HepG2 (cell line): ENCODE measurements around the gene NR1H2. TPM values are rescaled to one million over a fixed set of nuclear protein-coding genes. Genes with fewer than 3 reads are reported as not detected.

Experiments
- ARNT2 ChIP-seq: sonication (generic); formaldehyde crosslinking; IDR thresholded peaks from 2 replicates; pipeline ENCODE4 v1.8.0; 2022; ENCODE audit warnings: mild to moderate bottlenecking, low read depth, missing genetic modification reagents, moderate library complexity
- FOSL2 ChIP-seq: sonication (generic); formaldehyde crosslinking; IDR thresholded peaks from 2 replicates; pipeline ENCODE4 v1.4.0; 2020; ENCODE audit warnings: missing genetic modification reagents
- MXD4 ChIP-seq: IDR thresholded peaks from 2 replicates; pipeline ENCODE4 v1.6.1; 2016; ENCODE audit warnings: mild to moderate bottlenecking, missing biosample characterization, missing genetic modification reagents
- NFATC3 ChIP-seq: sonication (generic); formaldehyde crosslinking; IDR thresholded peaks from 2 replicates; pipeline ENCODE4 v1.5.1; 2020; ENCODE audit warnings: mild to moderate bottlenecking, missing genetic modification reagents
- RFXANK ChIP-seq: IDR thresholded peaks from 2 replicates; pipeline ENCODE4 v1.6.1; 2016
- SAFB2 ChIP-seq: sonication (generic); formaldehyde crosslinking; IDR thresholded peaks from 2 replicates; pipeline ENCODE4 v1.5.1; 2020; ENCODE audit warnings: missing genetic modification reagents, low read depth, mild to moderate bottlenecking, borderline replicate concordance
- UBTF ChIP-seq: sonication (generic); formaldehyde crosslinking; IDR thresholded peaks from 2 replicates; pipeline ENCODE4 v1.4.0; 2020; ENCODE audit warnings: mild to moderate bottlenecking, missing genetic modification reagents
- ZC3H13 ChIP-seq: sonication (generic); formaldehyde crosslinking; IDR thresholded peaks from 2 replicates; pipeline ENCODE4 v1.8.1; 2023; ENCODE audit warnings: mild to moderate bottlenecking, missing genetic modification reagents, moderate library complexity
- ZNF484 ChIP-seq: sonication (generic); formaldehyde crosslinking; IDR thresholded peaks from 2 replicates; pipeline ENCODE4 v1.5.1; 2020; ENCODE audit warnings: mild to moderate bottlenecking, low read depth, missing genetic modification reagents, borderline replicate concordance
- ZNF496 ChIP-seq: sonication (generic); formaldehyde crosslinking; IDR thresholded peaks from 2 replicates; pipeline ENCODE4 v1.8.1; 2023; ENCODE audit warnings: mild to moderate bottlenecking, moderate library complexity, missing genetic modification reagents; ENCODE audit not compliant: insufficient replicate concordance
- ZNF501 ChIP-seq: sonication (generic); formaldehyde crosslinking; IDR thresholded peaks from 2 replicates; pipeline ENCODE4 v1.5.1; 2020; ENCODE audit warnings: mild to moderate bottlenecking, moderate library complexity, missing genetic modification reagents
- ZNF556 ChIP-seq: sonication (generic); formaldehyde crosslinking; IDR thresholded peaks from 2 replicates; pipeline ENCODE4 v1.4.0; 2020; ENCODE audit warnings: mild to moderate bottlenecking, missing genetic modification reagents, borderline replicate concordance
- ZNF766 ChIP-seq: sonication (generic); formaldehyde crosslinking; IDR thresholded peaks from 2 replicates; pipeline ENCODE4 v1.5.0; 2020; ENCODE audit warnings: missing genetic modification reagents, borderline replicate concordance
- ZNF792 ChIP-seq: IDR thresholded peaks from 2 replicates; pipeline ENCODE4 v1.6.1; 2016
- polyA plus RNA-seq, 8 experiments: library from polyadenylated mRNA; depleted of rRNA in 3 of 8; stranded (reverse) in 7 of 8; unstranded in 1 of 8; fragments of >200 nt; fragmentation: Illumina TruSeq in 4 of 8; extraction: Trizol in 4 of 8; gene quantifications; 2 replicates each; pipeline versions ENCODE4 v1.2.1 to v1.2.3, GENCODE V29; 2011 to 2016; ENCODE audit warnings: low read depth in 4 of 8, missing spikeins in 1 of 8, mixed read lengths in 1 of 8; ENCODE audit not compliant: insufficient read depth in 1 of 8
- total RNA-seq, 5 experiments: library from RNA; depleted of rRNA; stranded (reverse); fragments of >200 nt; fragmentation: Illumina TruSeq; extraction: Trizol; gene quantifications; 2 replicates each; pipeline ENCODE4 v1.2.3, GENCODE V29; 2016; ENCODE audit warnings: low read depth in 1 of 5
- TF ChIP-seq, protein P1 (sequence below): sonication (generic); formaldehyde crosslinking; IDR thresholded peaks from 2 replicates; pipeline ENCODE4 v1.5.0; 2020; ENCODE audit warnings: missing genetic modification reagents
- TF ChIP-seq, protein P2 (sequence below): sonication (generic); formaldehyde crosslinking; IDR thresholded peaks from 2 replicates; pipeline ENCODE4 v1.5.0; 2020; ENCODE audit warnings: missing genetic modification reagents
- TF ChIP-seq, protein P3 (sequence below): IDR thresholded peaks from 2 replicates; pipeline ENCODE4 v1.6.1; 2016; ENCODE audit warnings: control low read depth
- TF ChIP-seq, protein P4 (sequence below): sonication (generic); formaldehyde crosslinking; IDR thresholded peaks from 2 replicates; pipeline ENCODE4 v1.5.0; 2020; ENCODE audit warnings: missing genetic modification reagents
- TF ChIP-seq, protein P5 (sequence below): sonication (generic); formaldehyde crosslinking; IDR thresholded peaks from 2 replicates; pipeline ENCODE4 v1.5.1; 2020; ENCODE audit warnings: missing genetic modification reagents, mild to moderate bottlenecking, borderline replicate concordance

The NR1H2 gene
- total and polyA plus RNA-seq, 2 of the 13 experiments (the other 11 are each of a cell fraction or from before 2014, with no cell fraction given), result 10.3 to 13.5 TPM

DNA sequence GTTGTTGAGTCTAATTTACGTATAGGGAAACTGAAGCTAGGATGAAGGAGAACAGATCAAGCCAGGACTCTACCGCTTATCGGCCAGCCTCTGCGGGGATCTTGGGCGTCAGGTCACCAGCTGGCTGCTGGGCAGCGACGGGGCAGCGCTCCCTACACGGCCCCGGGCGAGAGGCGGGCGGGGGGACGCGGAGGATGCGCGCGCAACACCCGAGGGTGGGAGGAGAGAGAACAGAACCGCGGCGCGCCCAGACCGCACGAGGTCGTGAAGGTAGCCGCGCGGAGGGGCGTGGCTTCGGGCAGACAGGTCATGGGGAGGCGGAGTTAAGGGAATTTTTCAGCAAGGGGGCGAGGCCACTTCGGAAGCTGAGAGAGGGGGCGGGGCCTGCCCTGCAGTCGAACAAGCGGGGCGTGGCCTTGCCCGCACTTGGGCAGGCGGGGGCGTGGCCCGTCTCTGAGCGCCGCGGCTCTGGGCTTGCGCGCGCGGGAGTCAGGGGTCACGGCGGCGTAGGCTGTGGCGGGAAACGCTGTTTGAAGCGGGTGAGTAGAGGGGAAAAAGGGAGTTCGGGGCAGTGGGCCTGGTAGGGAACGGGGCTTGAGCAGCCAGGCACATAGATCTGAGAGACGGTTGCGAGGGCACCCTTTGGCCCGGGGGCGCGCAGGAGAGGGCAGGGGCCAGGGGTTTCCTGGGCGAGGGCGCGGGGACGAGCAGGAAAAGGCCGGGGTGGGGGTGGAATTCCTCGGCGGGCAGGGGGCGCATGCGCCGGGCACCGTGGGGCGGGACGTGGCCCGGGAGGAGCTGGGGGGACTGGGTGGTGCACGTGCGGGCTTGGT lies 7.8 kb downstream of the NR1H2 start, which contains the start of gene POLD1 (continued):
- TF ChIP-seq, protein P1, sequence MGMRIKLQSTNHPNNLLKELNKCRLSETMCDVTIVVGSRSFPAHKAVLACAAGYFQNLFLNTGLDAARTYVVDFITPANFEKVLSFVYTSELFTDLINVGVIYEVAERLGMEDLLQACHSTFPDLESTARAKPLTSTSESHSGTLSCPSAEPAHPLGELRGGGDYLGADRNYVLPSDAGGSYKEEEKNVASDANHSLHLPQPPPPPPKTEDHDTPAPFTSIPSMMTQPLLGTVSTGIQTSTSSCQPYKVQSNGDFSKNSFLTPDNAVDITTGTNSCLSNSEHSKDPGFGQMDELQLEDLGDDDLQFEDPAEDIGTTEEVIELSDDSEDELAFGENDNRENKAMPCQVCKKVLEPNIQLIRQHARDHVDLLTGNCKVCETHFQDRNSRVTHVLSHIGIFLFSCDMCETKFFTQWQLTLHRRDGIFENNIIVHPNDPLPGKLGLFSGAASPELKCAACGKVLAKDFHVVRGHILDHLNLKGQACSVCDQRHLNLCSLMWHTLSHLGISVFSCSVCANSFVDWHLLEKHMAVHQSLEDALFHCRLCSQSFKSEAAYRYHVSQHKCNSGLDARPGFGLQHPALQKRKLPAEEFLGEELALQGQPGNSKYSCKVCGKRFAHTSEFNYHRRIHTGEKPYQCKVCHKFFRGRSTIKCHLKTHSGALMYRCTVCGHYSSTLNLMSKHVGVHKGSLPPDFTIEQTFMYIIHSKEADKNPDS (CRISPR knock-in tag), result no peak; the same call in 1 of the 2 replicates
- peak; percentile 94 for TF ChIP-seq ZC3H13 (CRISPR knock-in tag)
- peak; percentile 50; the same call in 1 of the 2 replicates for TF ChIP-seq ZNF792 (CRISPR knock-in tag)
- peak; percentile 67 for TF ChIP-seq SAFB2 (CRISPR knock-in tag)
- no peak for TF ChIP-seq RFXANK (CRISPR knock-in tag)
- TF ChIP-seq, protein P2, sequence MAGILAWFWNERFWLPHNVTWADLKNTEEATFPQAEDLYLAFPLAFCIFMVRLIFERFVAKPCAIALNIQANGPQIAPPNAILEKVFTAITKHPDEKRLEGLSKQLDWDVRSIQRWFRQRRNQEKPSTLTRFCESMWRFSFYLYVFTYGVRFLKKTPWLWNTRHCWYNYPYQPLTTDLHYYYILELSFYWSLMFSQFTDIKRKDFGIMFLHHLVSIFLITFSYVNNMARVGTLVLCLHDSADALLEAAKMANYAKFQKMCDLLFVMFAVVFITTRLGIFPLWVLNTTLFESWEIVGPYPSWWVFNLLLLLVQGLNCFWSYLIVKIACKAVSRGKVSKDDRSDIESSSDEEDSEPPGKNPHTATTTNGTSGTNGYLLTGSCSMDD (CRISPR knock-in tag), result no peak
- TF ChIP-seq MXD4, result peak; percentile 13; the same call in 1 of the 2 replicates
- TF ChIP-seq, protein P3, sequence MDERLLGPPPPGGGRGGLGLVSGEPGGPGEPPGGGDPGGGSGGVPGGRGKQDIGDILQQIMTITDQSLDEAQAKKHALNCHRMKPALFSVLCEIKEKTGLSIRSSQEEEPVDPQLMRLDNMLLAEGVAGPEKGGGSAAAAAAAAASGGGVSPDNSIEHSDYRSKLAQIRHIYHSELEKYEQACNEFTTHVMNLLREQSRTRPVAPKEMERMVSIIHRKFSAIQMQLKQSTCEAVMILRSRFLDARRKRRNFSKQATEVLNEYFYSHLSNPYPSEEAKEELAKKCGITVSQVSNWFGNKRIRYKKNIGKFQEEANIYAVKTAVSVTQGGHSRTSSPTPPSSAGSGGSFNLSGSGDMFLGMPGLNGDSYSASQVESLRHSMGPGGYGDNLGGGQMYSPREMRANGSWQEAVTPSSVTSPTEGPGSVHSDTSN (CRISPR knock-in tag), result no peak
- TF ChIP-seq NFATC3 (CRISPR knock-in tag), result 0 out of 2 replicates have a peak, but pooled peaks have one; percentile 43
- TF ChIP-seq FOSL2 (CRISPR knock-in tag), result 0 out of 2 replicates have a peak, but pooled peaks have one; percentile 7
- no peak for TF ChIP-seq ZNF496 (CRISPR knock-in tag)
- TF ChIP-seq ZNF484 (CRISPR knock-in tag), result no peak
- peak; percentile 57; the same call in 1 of the 2 replicates for TF ChIP-seq ZNF556 (CRISPR knock-in tag)
- TF ChIP-seq, protein P4, sequence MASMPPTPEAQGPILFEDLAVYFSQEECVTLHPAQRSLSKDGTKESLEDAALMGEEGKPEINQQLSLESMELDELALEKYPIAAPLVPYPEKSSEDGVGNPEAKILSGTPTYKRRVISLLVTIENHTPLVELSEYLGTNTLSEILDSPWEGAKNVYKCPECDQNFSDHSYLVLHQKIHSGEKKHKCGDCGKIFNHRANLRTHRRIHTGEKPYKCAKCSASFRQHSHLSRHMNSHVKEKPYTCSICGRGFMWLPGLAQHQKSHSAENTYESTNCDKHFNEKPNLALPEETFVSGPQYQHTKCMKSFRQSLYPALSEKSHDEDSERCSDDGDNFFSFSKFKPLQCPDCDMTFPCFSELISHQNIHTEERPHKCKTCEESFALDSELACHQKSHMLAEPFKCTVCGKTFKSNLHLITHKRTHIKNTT, result no peak
- TF ChIP-seq, protein P5, sequence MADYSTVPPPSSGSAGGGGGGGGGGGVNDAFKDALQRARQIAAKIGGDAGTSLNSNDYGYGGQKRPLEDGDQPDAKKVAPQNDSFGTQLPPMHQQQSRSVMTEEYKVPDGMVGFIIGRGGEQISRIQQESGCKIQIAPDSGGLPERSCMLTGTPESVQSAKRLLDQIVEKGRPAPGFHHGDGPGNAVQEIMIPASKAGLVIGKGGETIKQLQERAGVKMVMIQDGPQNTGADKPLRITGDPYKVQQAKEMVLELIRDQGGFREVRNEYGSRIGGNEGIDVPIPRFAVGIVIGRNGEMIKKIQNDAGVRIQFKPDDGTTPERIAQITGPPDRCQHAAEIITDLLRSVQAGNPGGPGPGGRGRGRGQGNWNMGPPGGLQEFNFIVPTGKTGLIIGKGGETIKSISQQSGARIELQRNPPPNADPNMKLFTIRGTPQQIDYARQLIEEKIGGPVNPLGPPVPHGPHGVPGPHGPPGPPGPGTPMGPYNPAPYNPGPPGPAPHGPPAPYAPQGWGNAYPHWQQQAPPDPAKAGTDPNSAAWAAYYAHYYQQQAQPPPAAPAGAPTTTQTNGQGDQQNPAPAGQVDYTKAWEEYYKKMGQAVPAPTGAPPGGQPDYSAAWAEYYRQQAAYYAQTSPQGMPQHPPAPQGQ (CRISPR knock-in tag), result no peak
- peak; percentile 65 for TF ChIP-seq ARNT2 (CRISPR knock-in tag)
- peak; percentile 38 for TF ChIP-seq ZNF501 (CRISPR knock-in tag)
- TF ChIP-seq ZNF766 (CRISPR knock-in tag), result 0 out of 2 replicates have a peak, but pooled peaks have one; percentile 24
- TF ChIP-seq UBTF (CRISPR knock-in tag), result peak; percentile 23
